GM19239 (cell line): Measurements from ENCODE around the gene PPP1R9B.

Experiments used
- DNase-seq: peaks from one replicate; pipeline ENCODE4 v3.0.0; 2011; ENCODE audit warnings: low spot score; ENCODE audit not compliant: insufficient read length
- FAIRE-seq: peaks from 2 replicates; lab custom pipeline; 2011; peaks lifted over from hg19 to GRCh38; lab: Jason Lieb, UNC

PPP1R9B gene

GRCh38 chr17:50111673-50112655 is 38.5 kb downstream of the PPP1R9B start:
- no peak for FAIRE-seq
- no peak for DNase-seq

- DNase-seq = no peak
Observed at GRCh38 chr17:50110591-50111349, 39.7 kb downstream of the PPP1R9B start.

GRCh38 chr17:50109785-50110184 is 40.7 kb downstream of the PPP1R9B start:
- FAIRE-seq (no peak), DNase-seq (no peak)

More at GRCh38 chr17:50110591-50111349, 39.7 kb downstream of the PPP1R9B start:
- FAIRE-seq = no peak

GRCh38 chr17:50109207-50109606 is 41.3 kb downstream of the PPP1R9B start:
- DNase-seq (no peak), FAIRE-seq (no peak)

GRCh38 chr17:50108556-50108955 is 41.9 kb downstream of the PPP1R9B start:
- no peak for FAIRE-seq
- no peak for DNase-seq

GRCh38 chr17:50107790-50108414 is 42.6 kb downstream of the PPP1R9B start:
- no peak for DNase-seq
- no peak for FAIRE-seq

GRCh38 chr17:50106393-50107131 is 43.9 kb downstream of the PPP1R9B start:
- FAIRE-seq = no peak
- no peak for DNase-seq

- FAIRE-seq (no peak), DNase-seq (no peak)
Observed at GRCh38 chr17:50105811-50106210, 44.7 kb downstream of the PPP1R9B start.

- DNase-seq = no peak
- no peak for FAIRE-seq
Observed at GRCh38 chr17:50103941-50104340, 46.5 kb downstream of the PPP1R9B start.

GRCh38 chr17:50103252-50103651 is 47.2 kb downstream of the PPP1R9B start:
- DNase-seq = no peak
- FAIRE-seq = no peak

GRCh38 chr17:50102164-50102991 is 48.1 kb downstream of the PPP1R9B start:
- no peak for DNase-seq
- no peak for FAIRE-seq

GRCh38 chr17:50101346-50102163 is 48.9 kb downstream of the PPP1R9B start:
- FAIRE-seq (no peak), DNase-seq (no peak)

GRCh38 chr17:50100921-50101345 is 49.5 kb downstream of the PPP1R9B start:
- DNase-seq = no peak
- FAIRE-seq = no peak

GRCh38 chr17:50100480-50100883 is 50.0 kb downstream of the PPP1R9B start:
- DNase-seq (no peak), FAIRE-seq (no peak)

- no peak for DNase-seq
- FAIRE-seq = no peak
Observed at GRCh38 chr17:50099003-50099402, 51.5 kb downstream of the PPP1R9B start.

GRCh38 chr17:50098583-50098982 is 51.9 kb downstream of the PPP1R9B start:
- no peak for DNase-seq

GRCh38 chr17:50097926-50098325 is 52.6 kb downstream of the PPP1R9B start:
- DNase-seq (no peak), FAIRE-seq (no peak)

More at GRCh38 chr17:50098583-50098982, 51.9 kb downstream of the PPP1R9B start:
- no peak for FAIRE-seq

- FAIRE-seq = no peak
- DNase-seq = no peak
Observed at GRCh38 chr17:50097455-50097854, 53.0 kb downstream of the PPP1R9B start.
